ENCODE measurements around the gene KDM7A.
A peak's percentile ranks its signal among the peaks of the same experiment; 100 is the strongest.
"Not testable (repeated sequence)": the region's sequence is repeated elsewhere in the genome, so short reads cannot be mapped to it uniquely, and the experiment has no call there.

The KDM7A gene

GRCh38 chr7:140203556-140203955 is 26.8 kb upstream of the KDM7A start:
- Histone ChIP-seq H3K4me1 (peaks cover 0 to 10% (median 0%) of the 10 kb centered on the region in 4 donors), H3K9me3 (peaks cover 0 to 7% (median 6%) of the 10 kb centered on the region in 3 donors), H3K27me3 (peaks cover 0 to under 1% of the 10 kb centered on the region in 2 donors), H3K36me3 (no peaks in the 10 kb centered on the region), H3K4me3 (no peak overlapping the region), H3K27ac (no peak overlapping the region)
- no peak for DNase-seq
- no peak for TF ChIP-seq CTCF (IDR thresholded peaks at IDR 0.05)
- intact Hi-C loops (cut with DNase I; ENCODE audit: low total_unique reads) = no loop called here

GRCh38 chr7:140202942-140203341 is 26.2 kb upstream of the KDM7A start:
- H3K36me3 ChIP-seq; DNase-seq; H3K27ac ChIP-seq; H3K27me3 ChIP-seq; H3K4me1 ChIP-seq; H3K4me3 ChIP-seq; H3K9me3 ChIP-seq; intact Hi-C loops (cut with DNase I; ENCODE audit: low total_unique reads): not testable (repeated sequence)

- Histone ChIP-seq H3K27me3 (no peaks in the 10 kb centered on the region), H3K9me3 (peaks cover 0 to 17% (median 6%) of the 10 kb centered on the region in 3 donors), H3K4me1 (peaks cover 0 to 10% (median 0%) of the 10 kb centered on the region in 4 donors), H3K27ac (no peak overlapping the region), H3K4me3 (no peak overlapping the region), H3K36me3 (no peaks in the 10 kb centered on the region)
- no peak for TF ChIP-seq CTCF (IDR thresholded peaks at IDR 0.05)
- intact Hi-C loops (cut with DNase I; ENCODE audit: low total_unique reads) = no loop called here
- DNase-seq = no peak
Measured at GRCh38 chr7:140201393-140201792, 24.6 kb upstream of the KDM7A start.

GRCh38 chr7:140200061-140200989 is 23.5 kb upstream of the KDM7A start:
- peak; percentile 81 to 84 for DNase-seq
- Histone ChIP-seq H3K27ac (peak overlapping the region; percentile 24 to 47), H3K9me3 (peaks cover 0 to 17% (median 6%) of the 10 kb centered on the region in 3 donors), H3K4me3 (no peak overlapping the region), H3K27me3 (no peaks in the 10 kb centered on the region), H3K36me3 (no peaks in the 10 kb centered on the region), H3K4me1 (peaks cover 0 to 10% (median 0%) of the 10 kb centered on the region in 4 donors)
- TF ChIP-seq CTCF (IDR thresholded peaks at IDR 0.05) = no peak
- intact Hi-C loops (cut with DNase I; ENCODE audit: low total_unique reads) = no loop called here

GRCh38 chr7:140197938-140198337 is 21.2 kb upstream of the KDM7A start:
- intact Hi-C loops (cut with DNase I; ENCODE audit: low total_unique reads) = no loop called here
- Histone ChIP-seq H3K4me3 (no peak overlapping the region), H3K27ac (no peak overlapping the region), H3K36me3 (no peaks in the 10 kb centered on the region), H3K27me3 (no peaks in the 10 kb centered on the region), H3K4me1 (peaks cover 0 to 10% (median 0%) of the 10 kb centered on the region in 4 donors), H3K9me3 (peaks cover 0 to 10% (median under 1%) of the 10 kb centered on the region in 3 donors)
- TF ChIP-seq CTCF (IDR thresholded peaks at IDR 0.05) = no peak
- no peak for DNase-seq

- DNase-seq = no peak
- no peak overlapping the region for H3K27ac ChIP-seq
- H3K4me1 ChIP-seq = peaks cover 0 to 10% (median 0%) of the 10 kb centered on the region in 4 donors
- intact Hi-C loops (cut with DNase I; ENCODE audit: low total_unique reads) = no loop called here
- no peaks in the 10 kb centered on the region for H3K27me3 ChIP-seq
- no peaks in the 10 kb centered on the region for H3K36me3 ChIP-seq
- peaks cover 0 to 10% (median 0%) of the 10 kb centered on the region in 3 donors for H3K9me3 ChIP-seq
- no peak overlapping the region for H3K4me3 ChIP-seq
- no peak for TF ChIP-seq CTCF (IDR thresholded peaks at IDR 0.05)
Measured at GRCh38 chr7:140197218-140197890, 20.6 kb upstream of the KDM7A start.

All from tibial artery (tissue), 4 donors.